ENCODE data around the gene PAX8. TPM values are rescaled to one million over a fixed set of nuclear protein-coding genes. Genes with fewer than 3 reads are reported as not detected.
A peak's percentile ranks its signal among the peaks of the same experiment; 100 is the strongest.
"Not testable (repeated sequence)": the region's sequence is repeated elsewhere in the genome, so short reads cannot be mapped to it uniquely, and the experiment has no call there.

PAX8 gene
- total and polyA plus RNA-seq, 2 donors (not counting 1 experiment from before 2014, with no cell fraction given) = 0.26 to 0.50 TPM

DNA sequence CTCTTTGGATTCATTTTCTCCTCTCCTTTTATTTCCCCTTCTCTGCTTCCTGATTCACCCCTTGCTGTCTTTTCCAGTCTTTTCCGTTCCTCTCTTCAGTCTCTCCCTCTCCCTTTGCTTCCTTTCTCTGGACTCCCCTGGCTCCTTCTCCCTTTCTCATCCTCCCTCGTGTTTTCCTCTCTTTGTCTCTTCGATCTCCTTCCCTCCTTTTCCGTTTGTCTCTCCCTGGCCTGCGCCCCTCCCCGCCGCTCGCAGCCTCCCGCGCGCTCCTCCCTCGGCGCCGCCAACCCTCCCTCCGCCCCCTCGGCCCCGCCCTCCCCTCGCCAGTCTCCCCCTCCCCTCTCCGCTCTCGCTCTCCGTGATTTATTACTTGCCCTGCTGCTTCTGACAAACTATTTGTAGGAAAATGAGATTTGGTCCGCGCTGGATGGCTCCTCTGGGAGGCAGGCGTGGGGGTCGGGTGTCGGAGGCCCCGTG lies 46.0 kb upstream of the PAX8 start:
- peak overlapping the region; percentile 78 for H2AFZ ChIP-seq (ENCODE audit: low read length)
- no peaks in the 10 kb centered on the region for H3K9me3 ChIP-seq (ENCODE audit: control insufficient read depth, insufficient read depth, low read depth, low read length)
- no peaks in the 10 kb centered on the region for H3K79me2 ChIP-seq (ENCODE audit: control insufficient read depth, insufficient read depth, low read length)
- H3K9ac ChIP-seq (ENCODE audit: insufficient read depth, low read length) = no peak overlapping the region
- H3K27me3 ChIP-seq (ENCODE audit: control insufficient read depth, insufficient read depth, low read length) = no peaks in the 10 kb centered on the region
- no peak for TF ChIP-seq EZH2 (IDR thresholded peaks at IDR 0.05; ENCODE audit: low read length, missing control alignments)
- TF ChIP-seq, protein P1, sequence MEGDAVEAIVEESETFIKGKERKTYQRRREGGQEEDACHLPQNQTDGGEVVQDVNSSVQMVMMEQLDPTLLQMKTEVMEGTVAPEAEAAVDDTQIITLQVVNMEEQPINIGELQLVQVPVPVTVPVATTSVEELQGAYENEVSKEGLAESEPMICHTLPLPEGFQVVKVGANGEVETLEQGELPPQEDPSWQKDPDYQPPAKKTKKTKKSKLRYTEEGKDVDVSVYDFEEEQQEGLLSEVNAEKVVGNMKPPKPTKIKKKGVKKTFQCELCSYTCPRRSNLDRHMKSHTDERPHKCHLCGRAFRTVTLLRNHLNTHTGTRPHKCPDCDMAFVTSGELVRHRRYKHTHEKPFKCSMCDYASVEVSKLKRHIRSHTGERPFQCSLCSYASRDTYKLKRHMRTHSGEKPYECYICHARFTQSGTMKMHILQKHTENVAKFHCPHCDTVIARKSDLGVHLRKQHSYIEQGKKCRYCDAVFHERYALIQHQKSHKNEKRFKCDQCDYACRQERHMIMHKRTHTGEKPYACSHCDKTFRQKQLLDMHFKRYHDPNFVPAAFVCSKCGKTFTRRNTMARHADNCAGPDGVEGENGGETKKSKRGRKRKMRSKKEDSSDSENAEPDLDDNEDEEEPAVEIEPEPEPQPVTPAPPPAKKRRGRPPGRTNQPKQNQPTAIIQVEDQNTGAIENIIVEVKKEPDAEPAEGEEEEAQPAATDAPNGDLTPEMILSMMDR (conservative IDR thresholded peaks at IDR 0.05 in 1 of 2, IDR thresholded peaks at IDR 0.05 in 1 of 2; ENCODE audit: low read depth in 1 of 2, low read length in 2 of 2) = no peak
- peak; percentile 67 to 76 for DNase-seq (ENCODE audit: low read depth in 2 of 2)
- H3K36me3 ChIP-seq (ENCODE audit: control insufficient read depth, insufficient read depth, low read length) = no peaks in the 10 kb centered on the region
- H3K4me2 ChIP-seq (ENCODE audit: extremely low read depth, insufficient read depth, low read length) = peak overlapping the region; percentile 59
- H3K4me3 ChIP-seq (replicated peaks in 1 of 4; ENCODE audit: control extremely low read depth in 1 of 4, insufficient read depth in 1 of 4, low read depth in 3 of 4, low read length in 4 of 4) = peak overlapping the region; percentile 4 to 55 (median 38)
- peaks cover 10% of the 10 kb centered on the region for H3K4me1 ChIP-seq (ENCODE audit: control insufficient read depth, extremely low read depth, insufficient read depth, low read length)
- no peaks in the 10 kb centered on the region for H4K20me1 ChIP-seq (ENCODE audit: control insufficient read depth, extremely low read depth, insufficient read depth, low read length)
- no peak overlapping the region for H3K27ac ChIP-seq (ENCODE audit: insufficient read depth, low read length)

DNA sequence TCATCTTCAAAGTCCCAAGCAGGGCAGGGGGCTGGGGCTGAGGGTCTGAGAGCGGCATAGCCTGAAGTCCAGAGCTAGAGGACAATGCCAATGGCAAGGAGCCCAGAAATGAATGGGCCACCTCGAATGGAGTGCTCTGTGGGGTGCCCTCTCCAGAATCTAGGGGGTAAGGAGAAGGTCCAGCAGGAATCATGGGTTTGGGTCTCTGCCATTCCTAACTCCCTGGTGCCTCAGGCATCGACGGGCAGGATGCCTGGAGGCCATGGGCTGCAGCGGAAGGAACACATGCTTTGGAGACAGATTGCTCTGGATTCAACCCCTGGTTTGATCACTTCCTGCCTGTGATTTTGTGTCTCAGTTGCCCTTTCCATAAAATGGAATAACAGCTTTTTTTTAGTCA lies 44.4 kb upstream of the PAX8 start:
- not testable (repeated sequence) for H3K4me1 ChIP-seq (ENCODE audit: control insufficient read depth, extremely low read depth, insufficient read depth, low read length); H4K20me1 ChIP-seq (ENCODE audit: control insufficient read depth, extremely low read depth, insufficient read depth, low read length); H2AFZ ChIP-seq (ENCODE audit: low read length); H3K9ac ChIP-seq (ENCODE audit: insufficient read depth, low read length); H3K27me3 ChIP-seq (ENCODE audit: control insufficient read depth, insufficient read depth, low read length); H3K36me3 ChIP-seq (ENCODE audit: control insufficient read depth, insufficient read depth, low read length); H3K4me3 ChIP-seq (replicated peaks in 1 of 4; ENCODE audit: control extremely low read depth in 1 of 4, insufficient read depth in 1 of 4, low read depth in 3 of 4, low read length in 4 of 4); H3K27ac ChIP-seq (ENCODE audit: insufficient read depth, low read length); H3K9me3 ChIP-seq (ENCODE audit: control insufficient read depth, insufficient read depth, low read depth, low read length); H3K79me2 ChIP-seq (ENCODE audit: control insufficient read depth, insufficient read depth, low read length); H3K4me2 ChIP-seq (ENCODE audit: extremely low read depth, insufficient read depth, low read length)
- peak in 1 of 2 donors; percentile 2 for DNase-seq (ENCODE audit: low read depth in 2 of 2)

DNA sequence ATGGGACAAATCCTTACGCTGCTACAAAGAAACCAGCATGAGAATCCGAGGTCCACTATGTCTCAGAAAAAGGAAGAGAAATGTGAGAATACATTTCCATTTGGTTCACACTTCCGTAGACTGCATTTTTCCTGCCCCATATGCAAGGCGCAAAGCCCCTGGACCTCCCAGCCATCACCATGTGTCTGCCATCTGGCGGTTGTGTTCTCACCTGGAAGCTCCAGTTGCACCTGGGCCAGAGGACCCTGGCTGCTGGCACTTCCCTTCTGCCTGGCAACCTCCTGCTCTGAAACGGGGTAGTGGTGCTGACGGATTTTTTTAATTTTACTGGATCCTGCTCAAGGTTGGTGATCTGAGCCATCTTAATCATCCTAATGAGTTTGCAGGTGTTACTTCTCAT lies 41.4 kb upstream of the PAX8 start:
- H3K27me3 ChIP-seq (ENCODE audit: control insufficient read depth, insufficient read depth, low read length); H3K4me3 ChIP-seq (replicated peaks in 1 of 4; ENCODE audit: control extremely low read depth in 1 of 4, insufficient read depth in 1 of 4, low read depth in 3 of 4, low read length in 4 of 4); H3K4me2 ChIP-seq (ENCODE audit: extremely low read depth, insufficient read depth, low read length); H3K4me1 ChIP-seq (ENCODE audit: control insufficient read depth, extremely low read depth, insufficient read depth, low read length); H3K9me3 ChIP-seq (ENCODE audit: control insufficient read depth, insufficient read depth, low read depth, low read length); DNase-seq (ENCODE audit: low read depth in 2 of 2); H3K27ac ChIP-seq (ENCODE audit: insufficient read depth, low read length); H3K79me2 ChIP-seq (ENCODE audit: control insufficient read depth, insufficient read depth, low read length); H3K36me3 ChIP-seq (ENCODE audit: control insufficient read depth, insufficient read depth, low read length); H2AFZ ChIP-seq (ENCODE audit: low read length); H4K20me1 ChIP-seq (ENCODE audit: control insufficient read depth, extremely low read depth, insufficient read depth, low read length); H3K9ac ChIP-seq (ENCODE audit: insufficient read depth, low read length): not testable (repeated sequence)

DNA sequence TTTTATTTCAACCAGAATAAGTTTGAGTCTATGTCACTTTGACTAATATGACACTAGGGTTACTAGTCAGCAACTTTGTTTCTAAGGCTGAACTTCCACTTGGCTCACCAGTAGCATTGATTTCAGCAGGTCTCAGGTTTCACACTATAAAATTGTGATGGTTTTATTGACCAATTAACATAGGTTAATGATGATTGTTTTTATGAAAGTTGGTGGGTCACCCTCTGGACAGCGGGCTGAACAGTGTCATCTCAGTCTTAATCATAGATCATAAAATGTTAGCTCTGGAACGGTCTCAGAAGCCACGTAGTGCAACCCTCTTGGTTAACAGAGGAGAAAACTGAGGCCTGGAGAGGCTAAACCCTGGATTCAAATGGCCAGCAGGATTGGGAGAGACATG lies 40.2 kb upstream of the PAX8 start:
- not testable (repeated sequence) for H2AFZ ChIP-seq (ENCODE audit: low read length); DNase-seq (ENCODE audit: low read depth in 2 of 2); H4K20me1 ChIP-seq (ENCODE audit: control insufficient read depth, extremely low read depth, insufficient read depth, low read length); H3K4me2 ChIP-seq (ENCODE audit: extremely low read depth, insufficient read depth, low read length); H3K27me3 ChIP-seq (ENCODE audit: control insufficient read depth, insufficient read depth, low read length); H3K4me1 ChIP-seq (ENCODE audit: control insufficient read depth, extremely low read depth, insufficient read depth, low read length); H3K9ac ChIP-seq (ENCODE audit: insufficient read depth, low read length); H3K27ac ChIP-seq (ENCODE audit: insufficient read depth, low read length); H3K36me3 ChIP-seq (ENCODE audit: control insufficient read depth, insufficient read depth, low read length); H3K79me2 ChIP-seq (ENCODE audit: control insufficient read depth, insufficient read depth, low read length); H3K9me3 ChIP-seq (ENCODE audit: control insufficient read depth, insufficient read depth, low read depth, low read length); H3K4me3 ChIP-seq (replicated peaks in 1 of 4; ENCODE audit: control extremely low read depth in 1 of 4, insufficient read depth in 1 of 4, low read depth in 3 of 4, low read length in 4 of 4)
